ENCODE data around the gene FHDC1.
"Not testable (repeated sequence)": the region's sequence is repeated elsewhere in the genome, so short reads cannot be mapped to it uniquely, and the experiment has no call there.

Gene FHDC1, protein sequence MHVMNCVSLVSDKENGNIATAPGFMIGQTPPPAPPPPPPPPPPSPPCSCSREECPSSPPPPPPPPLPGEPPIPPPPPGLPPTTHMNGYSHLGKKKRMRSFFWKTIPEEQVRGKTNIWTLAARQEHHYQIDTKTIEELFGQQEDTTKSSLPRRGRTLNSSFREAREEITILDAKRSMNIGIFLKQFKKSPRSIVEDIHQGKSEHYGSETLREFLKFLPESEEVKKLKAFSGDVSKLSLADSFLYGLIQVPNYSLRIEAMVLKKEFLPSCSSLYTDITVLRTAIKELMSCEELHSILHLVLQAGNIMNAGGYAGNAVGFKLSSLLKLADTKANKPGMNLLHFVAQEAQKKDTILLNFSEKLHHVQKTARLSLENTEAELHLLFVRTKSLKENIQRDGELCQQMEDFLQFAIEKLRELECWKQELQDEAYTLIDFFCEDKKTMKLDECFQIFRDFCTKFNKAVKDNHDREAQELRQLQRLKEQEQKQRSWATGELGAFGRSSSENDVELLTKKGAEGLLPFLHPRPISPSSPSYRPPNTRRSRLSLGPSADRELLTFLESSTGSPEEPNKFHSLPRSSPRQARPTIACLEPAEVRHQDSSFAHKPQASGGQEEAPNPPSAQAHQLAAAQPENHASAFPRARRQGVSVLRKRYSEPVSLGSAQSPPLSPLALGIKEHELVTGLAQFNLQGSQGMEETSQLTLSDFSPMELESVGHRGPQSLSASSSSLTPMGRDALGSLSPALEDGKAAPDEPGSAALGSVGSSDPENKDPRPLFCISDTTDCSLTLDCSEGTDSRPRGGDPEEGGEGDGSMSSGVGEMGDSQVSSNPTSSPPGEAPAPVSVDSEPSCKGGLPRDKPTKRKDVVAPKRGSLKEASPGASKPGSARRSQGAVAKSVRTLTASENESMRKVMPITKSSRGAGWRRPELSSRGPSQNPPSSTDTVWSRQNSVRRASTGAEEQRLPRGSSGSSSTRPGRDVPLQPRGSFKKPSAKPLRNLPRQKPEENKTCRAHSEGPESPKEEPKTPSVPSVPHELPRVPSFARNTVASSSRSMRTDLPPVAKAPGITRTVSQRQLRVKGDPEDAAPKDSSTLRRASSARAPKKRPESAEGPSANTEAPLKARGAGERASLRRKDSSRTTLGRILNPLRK

DNA sequence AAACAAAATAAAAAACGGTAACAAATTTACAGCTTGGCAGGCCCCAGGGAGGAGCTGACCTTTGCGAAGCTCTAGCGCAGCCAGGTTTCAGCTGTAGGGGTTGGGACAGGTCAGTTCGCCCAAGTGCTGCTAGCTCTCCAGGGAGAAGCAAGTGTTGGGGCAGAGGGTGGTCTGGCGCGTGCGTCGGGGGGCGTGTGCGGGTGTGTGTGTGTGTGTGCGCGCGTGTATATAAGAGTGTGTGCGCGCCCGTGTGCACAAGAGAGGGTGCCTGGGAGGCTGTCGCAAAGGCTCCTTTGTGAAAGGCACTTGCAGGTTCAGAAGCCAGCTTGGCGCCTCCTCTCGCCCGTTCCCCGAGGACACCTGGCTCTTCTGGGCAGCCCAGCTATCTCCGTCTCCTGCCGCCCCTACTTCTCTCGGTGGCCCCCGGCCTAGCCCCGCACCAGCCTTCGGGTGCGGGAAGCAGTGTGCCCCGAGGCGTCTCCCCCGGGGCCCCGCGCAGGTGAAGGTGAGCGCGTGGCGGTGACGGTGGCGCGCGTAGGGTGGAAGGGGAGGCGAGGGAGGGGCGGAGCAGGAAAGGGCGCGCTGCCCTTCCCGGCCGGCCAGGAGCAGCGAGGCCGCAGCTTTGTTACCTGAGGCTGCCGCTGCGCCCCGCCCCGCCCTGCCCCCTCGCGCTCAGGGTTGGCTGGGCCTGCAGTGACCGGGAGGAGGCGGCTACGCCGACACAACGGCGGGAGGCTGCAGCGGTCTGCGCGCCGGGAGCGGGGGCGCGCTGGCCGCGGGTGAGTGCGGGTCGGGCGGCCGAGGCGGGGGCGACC, at the start of gene FHDC1:
FHDC1 (plus strand) TSS at position 693 of the 815 bp plus-strand sequence. CDS start 6,735 bp downstream, outside the sequence.
- peak within 1 kb of the TSS; percentile 58 for H3K4me3 ChIP-seq (ENCODE audit: low read depth, low read length)
- no peak for DNase-seq (ENCODE audit: low read depth)

DNA sequence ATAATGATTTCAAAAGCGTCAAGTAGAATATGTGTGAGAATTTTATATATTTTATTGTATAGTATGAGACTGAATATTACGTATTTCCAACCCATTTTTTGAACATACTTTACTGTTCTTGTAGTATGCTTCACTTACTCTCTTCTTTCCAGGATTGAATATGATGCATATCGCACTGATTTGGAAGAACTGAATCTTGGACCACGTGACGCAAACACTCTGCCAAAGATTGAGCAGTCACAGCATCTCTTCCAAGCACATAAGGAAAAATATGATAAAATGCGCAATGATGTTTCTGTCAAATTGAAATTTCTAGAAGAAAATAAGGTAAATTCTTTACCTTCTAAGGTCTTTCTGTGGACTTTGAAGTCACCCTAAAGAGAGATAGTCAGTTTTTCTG, 48.1 kb upstream of the FHDC1 start:
- H3K4me3 ChIP-seq (ENCODE audit: low read depth, low read length), result no peak overlapping the region
- DNase-seq (ENCODE audit: low read depth), result no peak

DNA sequence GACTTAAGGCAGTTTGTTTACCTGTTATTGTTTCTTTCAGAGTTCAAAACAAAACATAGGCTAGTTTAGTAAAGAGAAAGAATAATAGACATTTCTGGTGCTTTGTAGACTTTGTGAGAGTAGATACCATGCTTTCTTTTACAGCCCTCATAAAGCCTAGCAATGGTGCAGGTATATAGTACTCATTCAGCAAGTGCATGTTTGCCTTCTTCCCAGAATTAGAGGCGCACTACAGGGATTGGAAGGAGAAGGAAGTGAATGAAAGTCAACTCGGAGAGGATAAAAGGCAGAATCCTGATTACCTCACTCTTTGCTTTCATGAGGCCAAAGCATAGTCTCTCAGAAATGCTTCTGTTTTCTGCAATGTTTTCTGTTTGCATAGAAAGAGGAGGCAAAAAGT, 43.1 kb upstream of the FHDC1 start:
- DNase-seq (ENCODE audit: low read depth), result no peak

DNA sequence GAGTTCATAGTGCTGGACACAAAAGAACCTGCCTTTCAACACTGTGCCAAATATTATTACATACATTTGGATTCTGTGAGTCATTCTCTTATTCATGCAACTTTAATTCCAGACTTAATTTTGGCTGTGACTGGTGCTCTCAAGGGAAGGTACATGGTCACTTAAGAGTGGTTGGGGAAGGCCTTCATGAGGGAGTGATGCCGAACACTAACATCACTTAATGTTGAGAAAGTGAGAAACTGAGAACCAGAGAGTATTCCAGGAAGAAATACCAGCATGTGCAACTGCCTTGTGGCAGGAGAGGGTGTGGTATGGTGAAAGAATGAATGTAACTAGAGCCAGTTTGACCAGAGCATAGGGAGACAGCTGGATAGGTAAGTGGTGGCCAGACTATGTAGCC, 41.5 kb upstream of the FHDC1 start:
- DNase-seq (ENCODE audit: low read depth), result peak; percentile 18
- H3K4me3 ChIP-seq (ENCODE audit: low read depth, low read length), result no peak overlapping the region

More for the DNA sequence above, 43.1 kb upstream of the FHDC1 start:
- H3K4me3 ChIP-seq (ENCODE audit: low read depth, low read length), result no peak overlapping the region

DNA sequence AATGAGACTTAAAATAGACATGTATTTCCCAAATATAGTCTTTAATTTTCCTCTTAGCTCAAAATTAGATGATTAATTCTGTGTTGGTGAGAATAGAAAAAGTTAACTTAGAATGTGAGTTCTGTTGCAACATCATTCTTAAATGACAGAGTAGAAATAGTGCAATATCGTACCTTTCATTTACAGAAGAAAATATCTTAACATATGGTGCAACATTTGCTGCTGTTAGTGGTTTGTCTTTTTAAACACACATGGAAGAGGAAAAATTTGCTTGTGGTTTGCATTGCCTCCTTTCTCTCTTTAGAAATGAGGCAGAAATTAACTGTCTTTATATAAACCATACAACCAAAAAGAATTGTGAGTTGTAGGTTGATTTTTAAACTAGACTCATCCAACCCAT, 39.3 kb upstream of the FHDC1 start:
- DNase-seq (ENCODE audit: low read depth), result no peak
- H3K4me3 ChIP-seq (ENCODE audit: low read depth, low read length), result no peak overlapping the region

DNA sequence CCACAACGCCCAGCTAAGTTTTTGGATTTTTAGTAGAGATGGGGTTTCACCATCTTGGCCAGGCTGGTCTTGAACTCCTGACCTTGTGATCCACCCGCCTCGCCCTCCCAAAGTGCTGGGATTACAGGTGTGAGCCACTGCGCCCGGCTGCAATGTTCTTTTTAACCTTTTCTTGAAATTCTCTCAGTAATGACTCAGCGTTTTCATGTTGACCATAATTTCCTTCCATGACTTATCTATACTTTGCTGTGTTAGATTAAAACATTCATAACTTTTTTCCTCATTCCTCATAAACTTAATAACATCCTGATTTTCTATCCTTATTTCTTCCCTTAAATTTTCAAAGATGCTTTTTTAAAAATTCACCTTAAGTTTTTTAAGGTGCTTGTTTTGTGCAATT, 38.0 kb upstream of the FHDC1 start:
- not testable (repeated sequence) for DNase-seq (ENCODE audit: low read depth); H3K4me3 ChIP-seq (ENCODE audit: low read depth, low read length)

DNA sequence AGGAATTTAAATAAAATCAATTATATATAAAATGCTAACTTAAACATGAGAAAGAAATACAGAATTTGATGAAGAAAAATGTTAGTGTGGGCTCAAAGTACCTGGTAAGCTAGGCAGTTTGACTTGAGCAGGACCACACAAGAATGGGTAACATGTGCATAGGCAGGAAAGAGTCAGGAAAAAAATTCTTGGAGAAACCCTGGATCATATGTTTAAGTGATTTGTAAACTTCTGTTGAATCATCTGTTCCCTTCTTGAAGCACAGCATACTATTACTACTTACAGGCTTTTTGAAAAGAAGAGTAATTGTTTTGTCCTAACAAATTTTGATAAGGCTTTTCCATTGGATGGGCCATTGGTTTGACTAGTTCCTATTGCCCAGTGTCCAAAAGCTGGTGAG, 37.5 kb upstream of the FHDC1 start:
- H3K4me3 ChIP-seq (ENCODE audit: low read depth, low read length), result no peak overlapping the region
- no peak for DNase-seq (ENCODE audit: low read depth)

DNA sequence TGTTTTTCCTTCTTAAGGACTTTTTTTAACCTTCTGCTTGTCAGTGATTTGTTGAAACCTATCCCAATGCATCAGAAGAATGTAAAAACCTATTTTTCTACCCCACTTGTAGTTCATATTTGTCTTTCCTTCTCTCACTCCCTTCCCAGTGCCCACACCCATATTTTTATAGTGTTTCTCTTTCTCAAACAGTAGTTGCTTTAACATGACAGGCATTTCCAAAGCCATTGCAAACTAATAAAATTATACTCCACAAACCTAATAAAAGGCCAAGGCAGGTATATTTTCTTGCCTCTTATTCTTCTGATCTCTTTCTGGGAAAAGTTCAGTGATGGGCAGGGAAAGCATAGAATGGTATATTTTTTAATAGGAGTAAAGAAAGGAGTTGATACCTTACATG, 35.7 kb upstream of the FHDC1 start:
- no peak for DNase-seq (ENCODE audit: low read depth)
- no peak overlapping the region for H3K4me3 ChIP-seq (ENCODE audit: low read depth, low read length)

DNA sequence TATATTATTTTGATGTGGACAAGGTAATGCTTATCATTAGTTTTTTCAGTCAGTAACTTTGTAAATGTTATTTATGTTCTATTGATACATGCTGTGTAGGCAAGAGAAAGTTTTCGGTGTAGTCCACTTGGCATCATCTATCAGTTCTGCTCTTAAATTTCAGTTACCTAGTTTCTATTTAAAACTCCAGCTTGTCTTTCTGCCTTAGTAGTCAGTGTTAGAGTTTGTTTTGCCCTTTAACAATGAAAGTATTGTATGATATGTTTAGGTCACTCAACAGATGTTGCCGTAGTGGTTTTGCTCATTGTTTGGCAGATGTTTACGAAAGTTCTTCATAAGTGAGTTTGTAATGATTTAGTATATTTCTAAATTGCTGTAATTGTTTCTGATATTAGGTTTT, 34.9 kb upstream of the FHDC1 start:
- H3K4me3 ChIP-seq (ENCODE audit: low read depth, low read length), result no peak overlapping the region
- no peak for DNase-seq (ENCODE audit: low read depth)

DNA sequence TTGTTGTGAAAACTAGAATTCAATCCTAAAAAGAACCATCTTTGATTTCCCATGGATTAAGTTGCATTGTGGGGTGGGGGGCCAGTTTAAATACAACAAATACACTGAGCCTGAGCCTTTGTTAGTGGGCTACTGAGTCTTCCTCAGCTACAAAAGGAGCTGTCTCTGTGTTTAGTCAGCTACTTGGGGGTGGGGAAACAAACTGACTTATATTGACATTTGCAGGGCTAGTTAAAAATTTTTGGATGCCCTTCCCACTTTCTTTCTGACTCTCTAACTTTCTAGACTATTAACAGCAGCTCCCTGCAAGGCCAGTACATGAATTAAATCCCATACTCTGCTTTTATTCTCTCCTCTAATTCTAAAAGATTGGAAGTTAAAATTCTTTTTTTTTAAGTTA, 32.5 kb upstream of the FHDC1 start:
- no peak for DNase-seq (ENCODE audit: low read depth)
- no peak overlapping the region for H3K4me3 ChIP-seq (ENCODE audit: low read depth, low read length)

DNA sequence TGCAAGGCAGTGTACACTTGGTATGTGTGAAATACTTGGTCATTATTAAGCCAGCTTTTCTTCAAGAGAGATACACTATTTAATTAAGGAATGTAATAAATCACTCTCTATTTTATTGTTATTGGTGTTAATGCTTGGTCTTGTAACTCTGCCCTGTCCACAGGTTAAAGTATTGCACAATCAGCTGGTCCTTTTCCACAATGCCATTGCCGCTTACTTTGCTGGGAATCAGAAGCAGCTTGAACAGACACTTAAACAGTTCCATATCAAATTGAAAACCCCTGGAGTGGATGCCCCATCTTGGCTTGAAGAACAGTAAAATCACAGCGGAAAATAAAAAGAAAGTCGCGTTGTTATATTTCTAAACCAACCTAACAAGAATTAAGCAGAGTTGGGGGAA, 26.2 kb upstream of the FHDC1 start:
- no peak overlapping the region for H3K4me3 ChIP-seq (ENCODE audit: low read depth, low read length)
- no peak for DNase-seq (ENCODE audit: low read depth)

DNA sequence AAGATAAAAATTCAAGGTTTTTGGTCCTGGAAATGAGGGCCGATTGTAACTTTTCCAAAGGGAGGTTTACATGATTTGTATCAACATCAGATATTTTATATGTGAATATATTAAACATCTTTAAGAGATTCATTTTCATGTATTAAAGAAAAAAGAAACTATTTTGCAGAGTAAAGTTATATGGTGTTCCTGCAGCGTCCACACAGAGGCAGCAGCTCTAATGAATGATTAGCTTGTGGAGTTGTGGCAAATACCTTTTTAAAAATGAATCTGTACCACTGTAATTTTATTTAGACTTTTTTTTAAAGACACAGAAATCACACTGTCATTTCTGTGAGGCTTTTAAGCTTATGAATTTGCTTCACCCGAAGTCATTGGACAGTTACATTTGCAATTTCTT, 25.6 kb upstream of the FHDC1 start:
- no peak for DNase-seq (ENCODE audit: low read depth)
- H3K4me3 ChIP-seq (ENCODE audit: low read depth, low read length), result no peak overlapping the region

DNA sequence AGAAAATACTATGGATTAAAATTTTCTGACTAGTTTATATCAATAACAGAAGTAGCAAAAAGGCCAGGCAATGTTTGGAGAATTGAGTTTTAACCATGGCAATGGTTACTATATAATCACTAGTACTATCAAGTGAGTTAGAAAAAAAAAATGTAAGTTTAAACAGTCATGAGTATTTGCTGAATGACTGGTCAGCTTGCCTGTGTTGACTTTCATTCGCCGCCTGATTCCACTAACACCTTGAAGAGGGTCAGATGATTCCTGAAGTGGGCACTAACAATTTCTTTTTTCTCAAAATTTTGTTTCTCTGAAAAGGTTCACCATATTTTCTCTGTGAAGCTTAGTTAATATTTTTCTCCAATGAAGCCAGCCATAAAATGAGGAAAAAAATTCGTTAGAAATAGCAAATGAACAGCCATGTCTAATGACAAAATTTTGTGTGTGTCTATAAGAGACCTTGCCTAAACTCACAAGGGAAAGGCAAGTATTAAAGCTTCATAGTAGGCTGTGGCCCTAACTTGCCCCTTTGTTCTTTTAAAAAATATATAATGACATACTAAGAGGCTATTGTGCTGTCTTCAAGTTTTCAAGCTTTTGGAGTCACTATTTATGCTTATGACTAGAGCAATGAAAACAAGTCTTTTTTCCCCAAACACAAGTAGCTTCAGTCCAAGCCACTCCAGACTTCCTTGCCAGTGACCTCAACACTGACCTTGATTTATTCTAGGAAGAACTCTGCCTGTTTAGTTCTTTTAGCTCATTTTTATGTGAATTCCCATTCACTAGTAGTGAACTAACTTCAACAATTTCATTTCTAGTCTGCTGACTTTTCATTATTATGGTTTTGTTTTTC, 18.4 kb upstream of the FHDC1 start:
- no peak for DNase-seq (ENCODE audit: low read depth)
- H3K4me3 ChIP-seq (ENCODE audit: low read depth, low read length), result no peak overlapping the region

DNA sequence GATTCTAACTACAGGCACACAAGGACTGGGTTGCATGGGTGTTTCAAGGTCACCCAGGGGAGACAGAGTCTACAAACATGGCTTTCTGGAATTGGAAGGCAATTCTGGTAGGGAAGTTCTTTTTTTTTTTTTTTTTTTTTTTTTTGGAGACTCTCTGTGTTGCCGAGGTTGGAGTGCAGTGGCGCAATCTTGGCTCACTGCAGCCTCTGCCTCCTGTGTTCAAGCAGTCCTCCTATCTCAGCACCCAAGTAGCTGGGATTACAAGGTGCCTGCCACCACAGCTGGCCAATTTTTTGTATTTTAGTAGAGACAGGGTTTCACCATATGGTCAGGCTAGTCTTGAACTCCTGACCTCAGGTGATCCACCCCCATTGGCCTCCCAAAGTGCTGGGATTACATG, 16.3 kb upstream of the FHDC1 start:
- no peak for DNase-seq (ENCODE audit: low read depth)
- no peak overlapping the region for H3K4me3 ChIP-seq (ENCODE audit: low read depth, low read length)

DNA sequence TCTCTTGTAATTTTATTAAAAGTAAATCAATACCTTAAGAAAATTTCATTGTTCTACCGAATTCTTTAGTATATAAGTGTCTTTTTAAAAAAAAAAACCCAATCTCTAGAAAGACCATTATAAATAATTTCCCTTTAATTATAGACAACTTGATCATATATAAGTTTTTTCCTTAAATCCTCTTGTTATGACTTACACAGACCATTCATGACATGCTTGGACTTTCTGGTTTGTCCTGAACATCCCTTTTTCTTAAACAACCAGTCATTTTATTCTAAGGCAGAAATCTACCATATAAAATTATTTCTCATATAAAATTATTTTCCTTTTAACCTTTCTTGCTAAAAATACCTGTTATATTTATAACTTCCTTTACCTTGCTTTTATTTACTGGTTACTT, 15.4 kb upstream of the FHDC1 start:
- no peak for DNase-seq (ENCODE audit: low read depth)
- no peak overlapping the region for H3K4me3 ChIP-seq (ENCODE audit: low read depth, low read length)

DNA sequence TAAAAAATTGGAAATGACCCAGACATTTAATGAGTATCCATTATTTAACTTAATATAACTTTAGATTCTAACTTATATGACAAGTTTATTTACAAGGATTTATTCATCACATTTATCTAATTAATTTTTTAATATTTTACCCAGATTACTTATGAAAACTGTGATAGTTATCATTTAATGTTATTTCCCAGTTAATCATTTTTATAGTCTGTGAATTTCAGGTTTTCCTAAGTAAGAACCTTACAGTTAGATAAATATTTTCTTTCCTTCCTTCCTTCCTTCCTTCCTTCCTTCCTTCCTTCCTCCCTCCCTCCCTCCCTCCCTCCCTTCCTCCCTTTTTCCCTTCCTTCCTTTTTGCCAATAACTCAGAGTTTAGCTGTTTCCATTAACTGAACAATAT, 14.8 kb upstream of the FHDC1 start:
- no peak overlapping the region for H3K4me3 ChIP-seq (ENCODE audit: low read depth, low read length)
- DNase-seq (ENCODE audit: low read depth), result no peak

DNA sequence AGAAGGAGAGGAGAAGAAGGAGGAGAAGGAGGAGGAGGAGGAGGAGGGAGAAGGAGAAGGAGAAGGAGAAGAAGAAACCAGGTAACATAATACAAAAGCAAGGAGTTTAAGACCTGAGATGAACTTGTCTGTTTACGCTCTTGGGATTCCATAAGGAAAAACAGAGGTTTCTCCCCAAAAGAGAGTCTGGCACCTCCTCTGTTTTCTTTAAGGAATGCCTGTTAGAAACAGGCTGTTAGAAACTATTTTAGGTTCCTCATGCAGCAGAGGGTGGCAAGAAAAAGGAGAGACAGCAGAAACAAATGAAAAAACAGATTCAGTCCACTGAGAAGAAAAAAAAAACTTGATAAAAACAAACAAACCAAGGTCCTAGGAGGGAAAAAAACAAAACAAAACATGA, 10.3 kb upstream of the FHDC1 start:
- H3K4me3 ChIP-seq (ENCODE audit: low read depth, low read length), result no peak overlapping the region
- DNase-seq (ENCODE audit: low read depth), result no peak

DNA sequence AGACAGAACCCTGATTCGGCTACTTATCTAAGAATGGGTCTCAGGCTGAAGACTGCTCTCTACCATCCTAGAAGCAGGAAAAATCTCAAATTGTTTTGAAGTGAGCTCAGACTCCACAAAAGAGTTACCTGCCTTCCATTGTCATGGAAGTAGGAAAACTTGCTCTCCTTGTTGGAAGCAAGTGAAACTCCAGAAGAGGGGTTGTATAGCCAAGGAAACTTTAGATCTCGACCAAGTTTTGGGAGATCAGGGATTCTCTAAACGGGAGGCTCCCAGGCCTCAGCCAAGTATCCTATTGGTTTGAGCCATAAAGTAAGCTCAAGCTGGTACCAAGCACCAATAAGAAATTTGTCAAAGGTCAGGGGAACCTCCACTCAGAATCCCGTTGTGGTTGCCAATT, 9.2 kb upstream of the FHDC1 start:
- no peak overlapping the region for H3K4me3 ChIP-seq (ENCODE audit: low read depth, low read length)
- DNase-seq (ENCODE audit: low read depth), result no peak

DNA sequence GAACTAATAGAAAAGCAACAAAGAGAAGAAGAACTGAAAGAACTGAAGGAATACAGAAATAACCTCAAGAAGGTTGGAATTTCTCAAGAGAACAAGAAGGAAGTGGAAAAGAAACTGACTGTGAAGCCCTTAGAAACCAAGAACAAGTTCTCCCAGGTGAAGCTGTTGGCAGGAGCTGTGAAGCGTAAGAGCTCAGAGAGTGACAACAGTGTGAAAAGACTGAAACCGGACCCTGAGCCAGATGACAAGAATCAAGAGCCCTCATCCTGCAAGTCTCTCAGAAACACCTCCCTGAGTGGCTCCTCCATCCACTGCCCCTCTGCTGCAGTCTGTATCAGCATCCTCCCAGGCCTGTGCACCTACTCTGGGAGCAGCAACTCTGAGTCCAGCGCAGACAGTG, 8.4 kb upstream of the FHDC1 start:
- no peak overlapping the region for H3K4me3 ChIP-seq (ENCODE audit: low read depth, low read length)
- no peak for DNase-seq (ENCODE audit: low read depth)
